ENCODE data around the gene SLC12A8.

DNA sequence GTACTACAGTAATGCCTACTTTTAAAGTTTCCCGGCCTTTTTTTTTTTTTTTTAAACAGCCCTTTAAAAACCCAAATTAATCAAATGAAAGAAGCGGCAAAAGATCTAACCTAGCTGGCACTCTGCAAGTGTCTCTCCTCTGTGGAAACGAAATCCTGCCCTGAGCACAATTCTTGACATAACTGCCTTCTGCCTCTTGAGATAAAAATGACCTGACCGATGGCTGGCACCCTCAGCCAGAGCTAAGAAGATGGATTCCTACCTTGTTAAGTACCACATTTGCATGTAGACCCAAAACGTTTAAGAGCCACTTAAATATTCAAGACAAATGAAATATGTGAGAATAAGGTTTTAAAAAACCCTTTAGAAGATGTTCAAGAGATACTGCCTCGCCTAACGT lies 16.6 kb upstream of the SLC12A8 start:
- TF ChIP-seq CTCF (conservative IDR thresholded peaks at IDR 0.05; ENCODE audit: low read depth in 2 of 2) (no peak), POLR2AphosphoS5 (IDR thresholded peaks at IDR 0.05; ENCODE audit: low read depth) (no peak), JUNB (IDR thresholded peaks at IDR 0.05; ENCODE audit: unreplicated experiment) (no peak), ZNF331 (CRISPR knock-in tag; IDR thresholded peaks at IDR 0.05; ENCODE audit: low read depth) (no peak), CREB1 (CRISPR knock-in tag; IDR thresholded peaks at IDR 0.05; ENCODE audit: low read depth) (no peak)
